ENCODE data around the gene HEXIM2. TPM values are rescaled to one million over a fixed set of nuclear protein-coding genes. Genes with fewer than 3 reads are reported as not detected.

The HEXIM2 gene
- polyA plus RNA-seq, 1 donor (not counting 4 experiments of a cell fraction or from before 2014, with no cell fraction given) = 2.3 TPM

DNA sequence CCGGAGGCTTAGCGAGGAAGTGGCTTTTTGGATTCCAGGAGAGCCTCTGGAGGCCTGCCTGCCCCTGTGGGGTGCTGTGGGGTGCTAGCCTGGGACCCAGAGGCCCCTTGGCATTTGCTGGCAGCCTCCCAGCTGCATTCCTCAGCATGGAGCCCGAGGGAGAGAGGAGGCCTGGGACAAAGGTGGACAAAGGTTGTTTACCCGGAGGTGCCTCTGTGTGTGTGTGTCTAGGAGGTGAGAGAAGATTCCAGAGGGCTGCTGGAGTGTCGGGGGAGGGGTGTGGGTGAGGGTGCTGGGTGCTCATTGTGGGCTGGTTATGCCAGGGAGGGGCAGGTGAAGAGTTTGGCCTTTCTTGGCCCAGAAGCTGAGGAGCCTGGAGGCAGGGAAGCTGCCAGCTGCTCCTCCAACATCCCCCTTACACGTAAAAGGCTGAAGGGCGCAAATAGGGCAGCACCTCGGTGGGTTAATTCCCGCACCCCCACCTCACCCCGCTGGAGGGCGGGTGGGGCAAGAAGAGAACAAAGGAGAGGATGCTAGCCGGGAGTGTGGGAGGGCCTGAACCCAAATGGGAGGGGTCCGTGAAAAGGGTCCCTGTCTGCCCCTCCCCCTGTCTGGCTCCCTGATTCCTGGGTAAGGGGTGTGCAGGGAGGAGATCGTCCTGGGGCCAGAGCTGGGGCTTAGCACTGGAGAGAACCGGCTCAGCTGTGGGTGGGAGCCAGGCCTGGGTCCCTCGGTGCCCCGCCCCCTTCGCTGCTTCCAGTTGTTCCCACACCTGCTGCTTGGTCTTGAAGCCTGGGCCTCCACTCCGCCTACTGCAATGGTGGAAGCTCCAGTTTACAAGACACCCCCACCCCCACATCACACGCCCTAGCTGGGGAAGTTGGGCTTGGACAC lies 9.9 kb downstream of the HEXIM2 start:
- Histone ChIP-seq H3K27ac (ENCODE audit: control insufficient read depth, insufficient read depth, low read length) (peak overlapping the region; percentile 100), H3K4me2 (ENCODE audit: control insufficient read depth, extremely low read depth, insufficient read depth, low read depth, low read length) (peak overlapping the region; percentile 99), H3K9me1 (ENCODE audit: control insufficient read depth, extremely low read depth, insufficient read depth, low read length) (no peaks in the 10 kb centered on the region), H3K79me2 (ENCODE audit: control insufficient read depth, insufficient read depth, low read length) (no peaks in the 10 kb centered on the region), H3K9ac (ENCODE audit: control insufficient read depth, extremely low read depth, insufficient read depth, low read length) (peak overlapping the region; percentile 99), H2AFZ (ENCODE audit: control insufficient read depth, low read length) (peak overlapping the region; percentile 47), H3K27me3 (ENCODE audit: control insufficient read depth, extremely low read depth, insufficient read depth, low read length) (no peaks in the 10 kb centered on the region), H3K4me1 (ENCODE audit: control insufficient read depth, extremely low read depth, insufficient read depth, low read length) (peaks cover 50% of the 10 kb centered on the region), H3K4me3 (ENCODE audit: control insufficient read depth in 2 of 3, extremely low read depth in 1 of 3, insufficient read depth in 2 of 3, low read depth in 1 of 3, low read length in 3 of 3) (peak overlapping the region; percentile 41 to 92 (median 83)), H4K20me1 (ENCODE audit: control insufficient read depth, extremely low read depth, insufficient read depth, low read length) (no peaks in the 10 kb centered on the region), H3K9me3 (ENCODE audit: control insufficient read depth, low read depth, low read length) (no peaks in the 10 kb centered on the region), H3K36me3 (ENCODE audit: control insufficient read depth in 2 of 2, extremely low read depth in 1 of 2, insufficient read depth in 2 of 2, low read length in 2 of 2) (no peaks in the 10 kb centered on the region)
- peak; percentile 79 for DNase-seq (ENCODE audit: low read depth, low spot score)
- peak; percentile 64 for FAIRE-seq
- no peak for TF ChIP-seq EZH2 (IDR thresholded peaks at IDR 0.05; ENCODE audit: low read length)
- TF ChIP-seq, protein P1, sequence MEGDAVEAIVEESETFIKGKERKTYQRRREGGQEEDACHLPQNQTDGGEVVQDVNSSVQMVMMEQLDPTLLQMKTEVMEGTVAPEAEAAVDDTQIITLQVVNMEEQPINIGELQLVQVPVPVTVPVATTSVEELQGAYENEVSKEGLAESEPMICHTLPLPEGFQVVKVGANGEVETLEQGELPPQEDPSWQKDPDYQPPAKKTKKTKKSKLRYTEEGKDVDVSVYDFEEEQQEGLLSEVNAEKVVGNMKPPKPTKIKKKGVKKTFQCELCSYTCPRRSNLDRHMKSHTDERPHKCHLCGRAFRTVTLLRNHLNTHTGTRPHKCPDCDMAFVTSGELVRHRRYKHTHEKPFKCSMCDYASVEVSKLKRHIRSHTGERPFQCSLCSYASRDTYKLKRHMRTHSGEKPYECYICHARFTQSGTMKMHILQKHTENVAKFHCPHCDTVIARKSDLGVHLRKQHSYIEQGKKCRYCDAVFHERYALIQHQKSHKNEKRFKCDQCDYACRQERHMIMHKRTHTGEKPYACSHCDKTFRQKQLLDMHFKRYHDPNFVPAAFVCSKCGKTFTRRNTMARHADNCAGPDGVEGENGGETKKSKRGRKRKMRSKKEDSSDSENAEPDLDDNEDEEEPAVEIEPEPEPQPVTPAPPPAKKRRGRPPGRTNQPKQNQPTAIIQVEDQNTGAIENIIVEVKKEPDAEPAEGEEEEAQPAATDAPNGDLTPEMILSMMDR (optimal IDR thresholded peaks at IDR 0.05 in 1 of 3, IDR thresholded peaks at IDR 0.05 in 1 of 3, conservative IDR thresholded peaks at IDR 0.05 in 1 of 3; ENCODE audit: extremely low read depth in 1 of 3, insufficient read depth in 2 of 3, low read length in 3 of 3) = no peak
- dilution Hi-C loops (cut with MboI; ENCODE audit: extremely low pct_ligation_motif_present, low sequenced_read_pairs) = no loop called here

DNA sequence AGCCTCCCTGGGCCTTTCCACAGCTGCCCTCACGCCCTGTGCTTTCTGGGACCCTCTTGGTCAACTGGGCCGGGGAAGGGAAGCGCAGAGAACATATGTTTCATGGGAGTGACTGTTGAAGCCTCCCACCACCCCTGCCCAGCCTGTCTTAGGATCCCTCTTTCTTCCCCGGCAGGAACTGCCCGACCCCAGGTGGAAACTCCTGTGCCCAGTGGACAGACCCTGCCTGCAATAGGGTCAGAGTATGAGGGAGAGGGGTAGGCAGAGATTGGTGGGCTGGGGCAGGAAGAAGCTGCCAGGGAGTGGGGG lies 10.5 kb downstream of the HEXIM2 start:
- Histone ChIP-seq H3K27ac (ENCODE audit: control insufficient read depth, insufficient read depth, low read length) (peak overlapping the region; percentile 100), H2AFZ (ENCODE audit: control insufficient read depth, low read length) (peak overlapping the region; percentile 47)
- dilution Hi-C loops (cut with MboI; ENCODE audit: extremely low pct_ligation_motif_present, low sequenced_read_pairs) = no loop called here

More for the DNA sequence above, 10.5 kb downstream of the HEXIM2 start:
- peaks cover 51% of the 10 kb centered on the region for H3K4me1 ChIP-seq (ENCODE audit: control insufficient read depth, extremely low read depth, insufficient read depth, low read length)
- TF ChIP-seq, protein P1 (optimal IDR thresholded peaks at IDR 0.05 in 1 of 3, IDR thresholded peaks at IDR 0.05 in 1 of 3, conservative IDR thresholded peaks at IDR 0.05 in 1 of 3; ENCODE audit: extremely low read depth in 1 of 3, insufficient read depth in 2 of 3, low read length in 3 of 3) = no peak
- TF ChIP-seq EZH2 (IDR thresholded peaks at IDR 0.05; ENCODE audit: low read length) = no peak
- no peaks in the 10 kb centered on the region for H3K27me3 ChIP-seq (ENCODE audit: control insufficient read depth, extremely low read depth, insufficient read depth, low read length)
- no peaks in the 10 kb centered on the region for H3K9me1 ChIP-seq (ENCODE audit: control insufficient read depth, extremely low read depth, insufficient read depth, low read length)
- FAIRE-seq (no peak), DNase-seq (ENCODE audit: low read depth, low spot score) (no peak)
- H4K20me1 ChIP-seq (ENCODE audit: control insufficient read depth, extremely low read depth, insufficient read depth, low read length) = no peaks in the 10 kb centered on the region
- H3K4me2 ChIP-seq (ENCODE audit: control insufficient read depth, extremely low read depth, insufficient read depth, low read depth, low read length) = peak overlapping the region; percentile 99
- peak overlapping the region; percentile 99 for H3K9ac ChIP-seq (ENCODE audit: control insufficient read depth, extremely low read depth, insufficient read depth, low read length)
- no peaks in the 10 kb centered on the region for H3K9me3 ChIP-seq (ENCODE audit: control insufficient read depth, low read depth, low read length)
- H3K79me2 ChIP-seq (ENCODE audit: control insufficient read depth, insufficient read depth, low read length) = no peaks in the 10 kb centered on the region
- H3K4me3 ChIP-seq (ENCODE audit: control insufficient read depth in 2 of 3, extremely low read depth in 1 of 3, insufficient read depth in 2 of 3, low read depth in 1 of 3, low read length in 3 of 3) = peak overlapping the region; percentile 41 to 92 (median 83)
- no peaks in the 10 kb centered on the region for H3K36me3 ChIP-seq (ENCODE audit: control insufficient read depth in 2 of 2, extremely low read depth in 1 of 2, insufficient read depth in 2 of 2, low read length in 2 of 2)
